Stomach (tissue), 19 donors: Measurements from ENCODE around the gene ITIH1. TPM values are rescaled to one million over a fixed set of nuclear protein-coding genes. Genes with fewer than 3 reads are reported as not detected.
"Not testable (repeated sequence)": the region's sequence is repeated elsewhere in the genome, so short reads cannot be mapped to it uniquely, and the experiment has no call there.

Experiments used
- DNase-seq, 2 donors: peaks; one replicate each; pipeline versions ENCODE4 v3.0.0 to v3.0.0-alpha.2; 2013 to 2019
- H3K27ac ChIP-seq, 5 donors: fragments of 200-600 bp in 4 of 5; sonication (generic) in 4 of 5; one replicate each; pipeline ENCODE4 v1.5.1; 2013 to 2019; ENCODE audit warnings: mild to moderate bottlenecking in 1 of 5, moderate library complexity in 1 of 5
- H3K27me3 ChIP-seq, 3 donors: fragments of 200-600 bp; sonication (generic); one replicate each; pipeline ENCODE4 v1.5.1; 2017 to 2019; ENCODE audit warnings: mixed run types in 1 of 3
- H3K36me3 ChIP-seq, 4 donors: fragments of 200-600 bp; sonication (generic); 1 replicate in 3 of 4; 2 replicates in 1 of 4; pipeline ENCODE4 v1.5.1; 2016 to 2019
- H3K4me1 ChIP-seq, 4 donors: fragments of 200-600 bp; sonication (generic); one replicate each; pipeline ENCODE4 v1.5.1; 2016 to 2019
- H3K4me3 ChIP-seq, 4 donors: fragments of 200-600 bp; sonication (generic) in 3 of 4; one replicate each; pipeline ENCODE4 v1.5.1; 2016 to 2019; ENCODE audit warnings: mild to moderate bottlenecking in 1 of 4
- H3K9me3 ChIP-seq, 4 donors: fragments of 200-600 bp; sonication (generic); one replicate each; pipeline ENCODE4 v1.5.1; 2016 to 2019
- EP300 ChIP-seq: sonication (generic); formaldehyde crosslinking; IDR thresholded peaks from one replicate; pipeline ENCODE4 v1.6.1; 2017; ENCODE audit warnings: antibody characterized with exemption
- POLR2A ChIP-seq, 4 donors: fragments of 450-650 bp; IDR thresholded peaks; one replicate each; pipeline ENCODE4 v1.6.1; 2016; ENCODE audit warnings: antibody characterized with exemption in 4 of 4, control low read depth in 2 of 4, mild to moderate bottlenecking in 1 of 4, moderate library complexity in 1 of 4
- POLR2AphosphoS5 ChIP-seq, 3 donors: sonication (generic); formaldehyde crosslinking; IDR thresholded peaks; one replicate each; pipeline ENCODE4 v1.6.1; 2016; ENCODE audit warnings: antibody characterized with exemption in 3 of 3
- WGBS, 5 donors: extraction: QIAGEN DNeasy Blood & Tissue Kit in 3 of 5; methylation state at CpG; one replicate each; pipeline versions ENCODE4 v1.1.5 to v1.1.7; 2013 to 2018; 5-methylcytosine and 5-hydroxymethylcytosine counted together
- intact Hi-C: fragments of 100-400 bp; cut with DNase I; formaldehyde crosslinking; loops from one replicate; pipeline ENCODE4 v1.15.1; 2023; ENCODE audit warnings: low total_unique reads
- long read RNA-seq, 10 donors: transcript quantifications; one replicate each; lab custom pipeline, GENCODE V29; 2026
- polyA plus RNA-seq, 3 donors: library from polyadenylated mRNA; stranded (reverse); fragments of 200-250 nt; gene quantifications; one replicate each; pipeline ENCODE4 v1.2.3, GENCODE V29; 2013
- total RNA-seq, 5 donors: library from RNA; depleted of rRNA; stranded (reverse); fragments of >200 nt; gene quantifications; one replicate each; pipeline versions ENCODE4 v1.1.0 to v1.2.3, GENCODE V29; 2014 to 2016
- TF ChIP-seq, protein P1 (sequence below), 7 experiments: fragments of 450-650 bp in 4 of 7; fragments of 200-600 bp in 3 of 7; sonication (generic) in 3 of 7; IDR thresholded peaks; one replicate each; pipeline ENCODE4 v1.5.1; 2016 to 2019; ENCODE audit warnings: antibody characterized with exemption in 7 of 7, control low read depth in 2 of 7, mild to moderate bottlenecking in 1 of 7
- donor health status: healthy with polysubstance abuse.
- donor health status: Bipolar disorder and iron deficiency.
- donor health status: healthy.

ITIH1 gene, protein sequence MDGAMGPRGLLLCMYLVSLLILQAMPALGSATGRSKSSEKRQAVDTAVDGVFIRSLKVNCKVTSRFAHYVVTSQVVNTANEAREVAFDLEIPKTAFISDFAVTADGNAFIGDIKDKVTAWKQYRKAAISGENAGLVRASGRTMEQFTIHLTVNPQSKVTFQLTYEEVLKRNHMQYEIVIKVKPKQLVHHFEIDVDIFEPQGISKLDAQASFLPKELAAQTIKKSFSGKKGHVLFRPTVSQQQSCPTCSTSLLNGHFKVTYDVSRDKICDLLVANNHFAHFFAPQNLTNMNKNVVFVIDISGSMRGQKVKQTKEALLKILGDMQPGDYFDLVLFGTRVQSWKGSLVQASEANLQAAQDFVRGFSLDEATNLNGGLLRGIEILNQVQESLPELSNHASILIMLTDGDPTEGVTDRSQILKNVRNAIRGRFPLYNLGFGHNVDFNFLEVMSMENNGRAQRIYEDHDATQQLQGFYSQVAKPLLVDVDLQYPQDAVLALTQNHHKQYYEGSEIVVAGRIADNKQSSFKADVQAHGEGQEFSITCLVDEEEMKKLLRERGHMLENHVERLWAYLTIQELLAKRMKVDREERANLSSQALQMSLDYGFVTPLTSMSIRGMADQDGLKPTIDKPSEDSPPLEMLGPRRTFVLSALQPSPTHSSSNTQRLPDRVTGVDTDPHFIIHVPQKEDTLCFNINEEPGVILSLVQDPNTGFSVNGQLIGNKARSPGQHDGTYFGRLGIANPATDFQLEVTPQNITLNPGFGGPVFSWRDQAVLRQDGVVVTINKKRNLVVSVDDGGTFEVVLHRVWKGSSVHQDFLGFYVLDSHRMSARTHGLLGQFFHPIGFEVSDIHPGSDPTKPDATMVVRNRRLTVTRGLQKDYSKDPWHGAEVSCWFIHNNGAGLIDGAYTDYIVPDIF
- not detected for total RNA-seq
- 1 to 10 TPM in 1 of 3 donors, not detected in 2; 1.9 TPM for polyA plus RNA-seq
- long read RNA-seq, donor 1 = 0 reads
- long read RNA-seq, donor 2 = 0 reads
- long read RNA-seq, donor 3 = 0 reads
- long read RNA-seq, donor 4 = 0 reads
- long read RNA-seq, donor 5 = 0 reads
- long read RNA-seq, donor 6 = 0 reads
- long read RNA-seq, donor 7 = 0 reads
- long read RNA-seq, donor 8 = 0 reads
- long read RNA-seq, donor 9, partial matches to known transcripts = 0 of 1 reads
- long read RNA-seq, donor 9, other reads (novel, unspliced or antisense) = 0 of 1 reads
- long read RNA-seq, donor 10 = 0 reads

DNA sequence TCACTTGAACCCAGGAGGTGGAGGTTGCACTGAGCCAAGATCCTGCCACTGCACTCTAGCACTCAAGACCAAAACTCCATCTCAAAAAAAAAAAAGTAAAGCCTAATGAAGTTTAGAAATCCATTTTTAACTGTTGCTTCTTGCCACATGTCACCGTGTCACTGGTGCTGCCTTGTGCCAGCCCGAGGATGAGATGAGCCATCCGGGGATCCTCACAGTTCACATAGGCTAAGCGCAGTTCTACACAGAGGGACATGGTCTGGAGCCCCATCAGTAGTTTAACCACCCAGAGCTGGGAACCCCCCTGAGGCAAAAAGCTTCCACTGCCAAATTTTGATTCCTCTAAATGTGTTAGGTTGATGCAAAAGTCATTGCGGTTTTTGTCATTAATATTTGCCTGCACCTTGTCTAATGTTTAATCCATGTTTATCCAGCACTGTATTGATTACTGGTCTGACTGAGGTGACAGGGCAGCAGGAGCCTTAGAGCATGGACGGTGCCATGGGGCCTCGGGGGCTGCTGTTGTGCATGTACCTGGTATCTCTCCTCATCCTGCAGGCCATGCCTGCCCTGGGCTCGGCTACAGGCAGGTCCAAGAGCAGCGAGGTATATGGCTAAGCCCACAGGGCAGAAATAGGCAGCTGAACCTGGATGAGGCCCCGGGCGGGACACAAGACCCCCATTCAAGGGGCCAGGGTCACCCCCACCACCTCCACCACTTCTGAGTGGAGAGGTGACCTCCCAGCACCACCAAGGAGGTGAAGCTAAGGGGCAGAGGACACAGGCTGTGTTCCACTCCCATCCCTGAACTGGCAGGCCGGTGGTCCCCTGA, at the start of gene ITIH1:
Gene ITIH1 (plus strand): TSS at position 473 of the 832 bp plus-strand sequence. CDS start 17 bp downstream, at position 490.
- no peak within 1 kb of the TSS for H3K27ac ChIP-seq
- TF ChIP-seq POLR2A (IDR thresholded peaks at IDR 0.05) = no peak
- no peak for TF ChIP-seq EP300
- TF ChIP-seq, protein P1, sequence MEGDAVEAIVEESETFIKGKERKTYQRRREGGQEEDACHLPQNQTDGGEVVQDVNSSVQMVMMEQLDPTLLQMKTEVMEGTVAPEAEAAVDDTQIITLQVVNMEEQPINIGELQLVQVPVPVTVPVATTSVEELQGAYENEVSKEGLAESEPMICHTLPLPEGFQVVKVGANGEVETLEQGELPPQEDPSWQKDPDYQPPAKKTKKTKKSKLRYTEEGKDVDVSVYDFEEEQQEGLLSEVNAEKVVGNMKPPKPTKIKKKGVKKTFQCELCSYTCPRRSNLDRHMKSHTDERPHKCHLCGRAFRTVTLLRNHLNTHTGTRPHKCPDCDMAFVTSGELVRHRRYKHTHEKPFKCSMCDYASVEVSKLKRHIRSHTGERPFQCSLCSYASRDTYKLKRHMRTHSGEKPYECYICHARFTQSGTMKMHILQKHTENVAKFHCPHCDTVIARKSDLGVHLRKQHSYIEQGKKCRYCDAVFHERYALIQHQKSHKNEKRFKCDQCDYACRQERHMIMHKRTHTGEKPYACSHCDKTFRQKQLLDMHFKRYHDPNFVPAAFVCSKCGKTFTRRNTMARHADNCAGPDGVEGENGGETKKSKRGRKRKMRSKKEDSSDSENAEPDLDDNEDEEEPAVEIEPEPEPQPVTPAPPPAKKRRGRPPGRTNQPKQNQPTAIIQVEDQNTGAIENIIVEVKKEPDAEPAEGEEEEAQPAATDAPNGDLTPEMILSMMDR (IDR thresholded peaks at IDR 0.05) = no peak
- no peak for TF ChIP-seq POLR2AphosphoS5 (IDR thresholded peaks at IDR 0.05)
- DNase-seq = peak in 1 of 2 donors; percentile 21
- H3K4me1 ChIP-seq = peaks cover 0 to 10% (median 0%) of the 10 kb centered on the region in 4 donors
- WGBS, 5 donors = 77 to 82% (median 80%) methylated on average over 12 of the region's 12 CpGs
- no peaks in the 10 kb centered on the region for H3K36me3 ChIP-seq
- no peaks in the 10 kb centered on the region for H3K9me3 ChIP-seq
- no peak within 1 kb of the TSS for H3K4me3 ChIP-seq
- H3K27me3 ChIP-seq = peaks cover 0 to 7% (median 0%) of the 10 kb centered on the region in 3 donors
- intact Hi-C loops = no loop called here

DNA sequence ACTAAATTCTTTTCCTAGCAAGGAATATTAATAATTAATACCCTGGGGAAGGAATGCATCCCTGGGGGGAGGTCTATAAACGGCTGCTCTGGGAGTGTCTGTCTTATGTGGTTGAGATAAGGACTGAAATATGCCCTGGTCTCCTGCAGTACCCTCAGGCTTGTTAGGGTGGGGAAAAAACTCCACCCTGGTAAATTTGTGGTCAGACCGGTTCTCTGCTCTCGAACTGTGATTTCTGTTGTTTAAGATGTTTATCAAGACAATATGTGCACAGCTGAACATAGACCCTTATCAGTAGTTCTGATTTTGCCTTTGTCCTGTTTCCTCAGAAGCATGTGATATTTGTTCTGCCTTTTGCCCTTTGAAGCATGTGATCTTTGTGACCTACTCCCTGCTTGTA, 48.6 kb upstream of the ITIH1 start:
- H3K4me3 ChIP-seq, H3K27ac ChIP-seq, intact Hi-C loops, H3K4me1 ChIP-seq, DNase-seq, H3K27me3 ChIP-seq: not testable (repeated sequence)
- H3K9me3 ChIP-seq = peaks cover 4 to 24% (median 15%) of the 10 kb centered on the region in 4 donors
- H3K36me3 ChIP-seq = peaks cover 13 to 60% (median 55%) of the 10 kb centered on the region in 4 donors
- 17 to 56% (median 38%) methylated on average over 3 of the region's 3 CpGs for WGBS, 5 donors

DNA sequence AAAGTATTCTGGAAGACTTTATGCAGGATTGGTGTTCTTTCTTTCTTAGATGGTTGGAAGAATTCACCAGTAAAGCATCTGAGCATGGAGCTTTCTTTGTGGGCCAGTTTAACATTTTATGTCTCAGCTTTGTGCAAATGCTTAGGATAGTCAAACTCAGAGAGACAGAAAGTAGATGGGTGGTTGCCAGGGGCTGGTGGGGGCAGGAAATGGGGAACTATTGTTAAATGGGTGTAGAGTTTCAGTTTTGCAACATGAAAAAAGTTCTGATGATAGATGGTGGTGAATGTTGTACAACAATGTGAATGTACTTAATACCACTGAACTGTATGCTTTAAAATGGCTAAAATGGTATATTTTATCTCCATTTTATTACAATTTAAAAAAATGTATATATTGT, 46.7 kb upstream of the ITIH1 start:
- H3K27ac ChIP-seq = no peak overlapping the region

DNA sequence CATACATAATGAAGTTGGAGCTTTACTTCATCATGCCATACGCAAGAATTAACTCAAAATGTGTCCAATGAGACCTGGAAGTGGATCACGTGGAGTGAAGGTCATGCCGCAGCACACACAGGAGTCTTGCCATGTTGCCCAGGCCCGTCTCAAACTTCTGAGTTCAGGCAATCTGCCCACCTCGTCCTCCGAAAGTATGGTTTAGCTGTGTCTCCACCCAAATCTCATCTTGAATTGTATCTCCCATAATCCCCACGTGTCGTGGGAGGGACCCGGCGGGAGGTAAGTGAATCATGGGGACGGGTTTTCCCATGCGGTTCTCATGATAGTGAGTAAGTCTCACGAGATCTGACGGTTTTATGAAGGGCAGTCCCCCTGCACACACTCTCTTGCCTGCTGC, 45.8 kb upstream of the ITIH1 start:
- Histone ChIP-seq H3K4me3 (no peak overlapping the region), H3K27ac (no peak overlapping the region), H3K9me3 (peaks cover 4 to 24% (median 15%) of the 10 kb centered on the region in 4 donors), H3K36me3 (peaks cover 18 to 89% (median 83%) of the 10 kb centered on the region in 4 donors), H3K4me1 (no peaks in the 10 kb centered on the region), H3K27me3 (no peaks in the 10 kb centered on the region)
- WGBS, 5 donors = 83 to 96% (median 88%) methylated on average over 14 of the region's 14 CpGs
- intact Hi-C loops = no loop called here
- DNase-seq = no peak
- TF ChIP-seq, protein P1 (IDR thresholded peaks at IDR 0.05) = no peak

More for the DNA sequence above, 46.7 kb upstream of the ITIH1 start:
- intact Hi-C loops = no loop called here
- no peaks in the 10 kb centered on the region for H3K4me1 ChIP-seq
- DNase-seq = no peak
- TF ChIP-seq, protein P1 (IDR thresholded peaks at IDR 0.05) = no peak
- TF ChIP-seq POLR2A (IDR thresholded peaks at IDR 0.05) = no peak
- no peak for TF ChIP-seq POLR2AphosphoS5 (IDR thresholded peaks at IDR 0.05)
- TF ChIP-seq EP300 = no peak
- no peaks in the 10 kb centered on the region for H3K27me3 ChIP-seq
- peaks cover 4 to 24% (median 15%) of the 10 kb centered on the region in 4 donors for H3K9me3 ChIP-seq
- H3K36me3 ChIP-seq = peaks cover 13 to 80% (median 74%) of the 10 kb centered on the region in 4 donors
- H3K4me3 ChIP-seq = no peak overlapping the region
